A375 (cell line): Measurements from ENCODE around the gene BLOC1S2. TPM values are rescaled to one million over a fixed set of nuclear protein-coding genes. Genes with fewer than 3 reads are reported as not detected.
A peak's percentile ranks its signal among the peaks of the same experiment; 100 is the strongest.

Source experiments
- small RNA-seq: library from RNA; depleted of rRNA; stranded (forward); fragments of <200 nt; gene quantifications from one replicate; pipeline ENCODE3, GENCODE V24; 2014
- total RNA-seq: library from RNA; depleted of rRNA; stranded (reverse); fragments of >200 nt; shearing (Covaris generic); gene quantifications from 2 replicates; pipeline ENCODE4 v1.2.3, GENCODE V29; 2014; rRNA removed

Gene BLOC1S2
- 42.4 and 45.3 TPM in 2 replicates for total RNA-seq

DNA sequence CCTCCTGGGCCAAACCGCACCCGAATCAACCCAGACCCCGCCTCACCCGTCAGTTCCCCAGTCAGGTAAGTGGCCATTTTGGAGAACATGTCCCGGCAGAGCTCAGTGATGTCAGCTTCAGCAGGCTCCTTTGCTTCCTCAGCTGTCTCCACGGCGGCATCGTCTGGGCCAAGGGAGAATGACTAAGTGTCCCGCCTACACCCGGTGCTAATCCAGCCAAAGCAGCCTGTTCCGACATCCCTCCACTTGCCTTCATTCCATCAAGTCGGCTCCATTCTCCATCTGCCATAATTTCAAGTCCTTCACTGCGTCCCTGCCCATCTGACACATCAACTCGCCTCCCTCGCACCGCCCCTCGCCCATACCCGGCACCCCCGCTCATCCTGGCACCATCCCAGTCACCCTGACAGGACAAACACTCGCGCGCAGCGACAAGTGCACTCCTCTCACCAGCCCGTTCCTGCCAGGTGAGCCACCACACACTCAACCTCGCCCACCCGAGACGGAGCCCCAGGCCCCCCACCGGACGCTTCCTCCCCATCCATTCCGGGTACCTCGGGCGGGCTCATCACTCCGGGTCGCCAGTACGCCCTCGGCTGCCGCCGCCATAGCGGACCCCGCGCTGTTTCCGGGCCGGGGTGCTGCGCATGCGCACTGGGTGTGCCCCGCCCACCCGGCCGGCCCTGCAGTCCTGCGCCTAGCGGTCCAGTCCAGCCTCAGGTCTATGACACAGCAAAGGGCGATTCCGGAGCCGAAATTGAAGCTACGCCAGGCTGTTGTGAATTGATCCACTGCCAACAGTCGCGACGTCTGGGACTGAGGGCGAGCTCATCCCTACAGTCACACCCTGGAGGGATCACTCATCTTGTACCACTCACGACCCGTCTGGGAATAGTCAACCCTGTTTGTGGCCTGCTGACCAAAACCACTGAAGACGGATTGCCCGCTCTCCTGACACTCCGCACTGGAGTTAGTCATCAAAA, at the start of gene BLOC1S2:
Gene BLOC1S2, minus strand, starts transcription at position 630 of the 983 bp plus-strand sequence. Its CDS starts 21 bp downstream, at position 609.

DNA sequence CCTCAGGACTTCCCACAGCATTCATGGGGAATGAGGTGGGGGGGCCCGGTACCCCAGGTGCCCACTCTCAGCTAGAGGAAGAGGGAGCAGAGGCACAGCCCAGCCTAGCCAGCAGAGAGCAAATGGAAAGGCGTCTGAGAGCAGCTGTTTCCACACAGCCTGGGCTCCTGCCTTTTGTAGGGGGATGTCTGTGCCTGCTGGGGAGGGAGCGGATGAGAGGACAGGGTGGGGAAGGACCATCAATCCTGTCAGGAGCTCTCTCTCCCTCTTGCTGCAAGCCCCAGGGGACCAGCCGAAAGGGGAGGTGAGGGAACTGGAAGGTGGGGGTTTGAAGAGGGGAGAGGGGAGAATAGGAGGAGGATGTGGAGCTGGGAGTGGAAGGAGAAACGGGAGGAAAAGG, 43.6 kb upstream of the BLOC1S2 start, which contains the start of gene PKD2L1:
Gene PKD2L1, minus strand, starts transcription at position 150 of the 400 bp plus-strand sequence. Its CDS starts 125 bp downstream, at position 25.

DNA sequence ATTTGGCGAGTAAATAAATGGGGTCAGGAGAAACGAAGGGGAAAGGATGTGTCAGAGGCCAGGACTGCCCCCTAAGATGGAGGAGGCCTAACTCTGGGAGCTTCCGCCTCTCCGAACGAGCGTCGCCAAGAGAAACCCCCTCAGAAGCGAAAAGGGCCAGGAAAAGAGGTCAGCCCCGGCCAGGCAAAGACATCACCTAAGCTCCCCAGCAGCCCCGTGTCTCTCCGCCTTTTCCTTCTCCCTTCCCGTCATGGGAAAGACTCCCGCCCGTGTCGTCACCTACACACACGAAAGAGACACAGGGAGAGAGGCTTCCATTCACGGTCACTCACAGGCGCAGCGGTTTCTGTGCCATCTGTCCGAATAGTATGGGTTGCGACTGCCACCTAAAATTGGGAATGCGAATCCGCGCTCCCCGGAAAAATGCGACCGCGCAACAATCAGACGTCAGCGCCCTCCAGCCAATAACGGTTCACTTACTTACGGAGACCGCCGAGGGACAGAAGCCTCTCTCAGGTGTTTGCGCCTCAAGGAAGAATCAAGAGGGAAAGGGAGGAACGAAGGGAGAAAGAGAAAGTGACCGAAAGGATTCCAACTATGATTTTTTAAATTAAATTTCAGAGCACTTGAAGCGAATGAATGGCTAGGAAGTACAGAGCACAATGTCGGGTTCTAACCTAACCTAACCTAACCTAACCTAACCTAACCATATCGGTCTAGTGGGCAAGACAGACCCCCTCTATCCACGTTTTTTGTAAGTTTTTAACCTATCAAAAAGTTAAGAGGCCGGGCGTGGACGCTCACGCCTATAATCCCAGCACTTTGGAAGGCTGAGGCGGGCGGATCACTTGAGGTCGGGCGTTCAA, 19.0 kb downstream of the BLOC1S2 start, which contains the start of gene CWF19L1:
Gene CWF19L1, minus strand, starts transcription at position 400 of the 866 bp plus-strand sequence. Its CDS starts 45 bp downstream, at position 355.

Small RNA genes lying within 50 kb of the gene (small RNA-seq; reads per million reads assigned to genes)
- gene RNU6-422P (not detected), gene SNORA12 (16.0 reads per million, percentile 91 among the genes with 10 or more reads in this experiment)

Other genes starting within 250 kb of the BLOC1S2 start
- 8.6 and 11.1 TPM in 2 replicates for gene CPN1, start 204.8 kb downstream of the BLOC1S2 start, total RNA-seq
- gene ERLIN1, start 100.7 kb downstream of the BLOC1S2 start, total RNA-seq = 28.1 and 33.7 TPM in 2 replicates
- gene CHUK, start 57.1 kb downstream of the BLOC1S2 start, total RNA-seq = 21.1 and 26.3 TPM in 2 replicates
- gene CWF19L1, start 19.0 kb downstream of the BLOC1S2 start, total RNA-seq = 30.1 and 32.4 TPM in 2 replicates
- not detected in 2 replicates for gene PKD2L1, start 43.5 kb upstream of the BLOC1S2 start, total RNA-seq
- gene SCD, start 60.6 kb upstream of the BLOC1S2 start, total RNA-seq = 113 and 114 TPM in 2 replicates
- gene WNT8B, start 176.3 kb upstream of the BLOC1S2 start, total RNA-seq = 0.08 and 0.11 TPM in 2 replicates
- 4.3 and 4.7 TPM in 2 replicates for gene SEC31B, start 233.2 kb upstream of the BLOC1S2 start, total RNA-seq
- 409 and 414 TPM in 2 replicates for gene NDUFB8, start 243.2 kb upstream of the BLOC1S2 start, total RNA-seq
- 14.1 and 14.7 TPM in 2 replicates for gene HIF1AN, start 249.3 kb upstream of the BLOC1S2 start, total RNA-seq